ENCODE measurements around the gene FBN2.

FBN2 gene

DNA sequence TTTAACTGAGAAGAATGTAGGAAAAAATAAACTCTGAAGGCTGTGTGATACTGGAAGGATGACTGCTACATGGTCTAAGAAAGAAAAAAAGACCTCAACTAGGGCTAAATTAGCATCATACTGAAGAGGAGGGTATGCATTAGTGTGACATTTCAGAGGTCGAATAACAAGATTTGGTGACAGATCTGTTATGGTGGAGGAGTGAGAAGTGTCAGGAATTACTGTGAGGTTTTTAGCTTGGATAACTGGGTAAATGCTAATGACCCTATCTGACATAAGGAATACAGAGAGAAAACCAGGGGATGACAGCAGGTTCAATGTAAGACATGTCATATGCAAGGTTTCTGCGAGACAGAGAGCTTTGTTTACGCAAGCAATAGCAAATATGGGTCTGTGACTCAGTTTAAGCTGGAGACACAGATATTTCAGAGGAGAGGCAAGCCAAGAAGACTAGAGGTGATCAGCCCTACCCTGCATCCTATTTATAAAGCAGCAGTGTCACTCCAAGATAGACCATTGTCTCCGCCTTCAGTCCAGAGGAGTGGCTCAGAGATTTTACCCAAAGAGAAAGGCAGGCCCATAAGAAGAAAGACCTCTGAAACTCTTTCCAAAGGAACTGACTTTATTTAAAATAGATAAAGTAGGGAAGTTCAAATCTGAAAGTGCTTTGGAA, 44.3 kb downstream of the FBN2 start:
- Histone ChIP-seq H3K9ac (ENCODE audit: low read length) (no peak overlapping the region), H3K36me3 (ENCODE audit: control insufficient read depth, insufficient read depth, low read length) (no peaks in the 10 kb centered on the region), H3K4me1 (ENCODE audit: control insufficient read depth, insufficient read depth, low read length) (no peaks in the 10 kb centered on the region), H3K9me3 (ENCODE audit: control insufficient read depth, low read length) (no peaks in the 10 kb centered on the region), H3K4me3 (ENCODE audit: low read length) (no peak overlapping the region), H3K27me3 (ENCODE audit: control insufficient read depth, insufficient read depth, low read length) (no peaks in the 10 kb centered on the region)

DNA sequence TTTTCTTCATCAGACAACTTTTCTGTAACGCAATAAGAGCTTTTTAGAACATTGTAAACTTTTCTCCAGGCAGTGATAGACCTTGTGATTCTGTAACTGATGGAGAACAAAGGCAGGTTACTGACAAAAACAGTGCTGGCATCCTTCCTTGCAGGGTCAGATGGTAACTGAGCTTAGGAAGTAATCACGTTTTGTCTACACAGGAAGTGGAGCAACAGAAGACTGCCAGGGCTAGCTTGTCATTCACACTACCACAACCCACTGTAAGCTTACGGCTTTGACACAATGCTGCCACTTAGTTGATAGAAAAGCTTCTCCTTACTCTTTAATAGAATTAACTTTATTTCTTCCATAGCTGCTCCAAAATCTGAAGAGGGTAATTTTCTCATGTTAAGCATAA, 46.8 kb downstream of the FBN2 start:
- Histone ChIP-seq H3K4me3 (ENCODE audit: low read length) (no peak overlapping the region), H3K27me3 (ENCODE audit: control insufficient read depth, insufficient read depth, low read length) (no peaks in the 10 kb centered on the region), H3K36me3 (ENCODE audit: control insufficient read depth, insufficient read depth, low read length) (no peaks in the 10 kb centered on the region), H3K9me3 (ENCODE audit: control insufficient read depth, low read length) (no peaks in the 10 kb centered on the region), H3K4me1 (ENCODE audit: control insufficient read depth, insufficient read depth, low read length) (no peaks in the 10 kb centered on the region), H3K9ac (ENCODE audit: low read length) (no peak overlapping the region)

DNA sequence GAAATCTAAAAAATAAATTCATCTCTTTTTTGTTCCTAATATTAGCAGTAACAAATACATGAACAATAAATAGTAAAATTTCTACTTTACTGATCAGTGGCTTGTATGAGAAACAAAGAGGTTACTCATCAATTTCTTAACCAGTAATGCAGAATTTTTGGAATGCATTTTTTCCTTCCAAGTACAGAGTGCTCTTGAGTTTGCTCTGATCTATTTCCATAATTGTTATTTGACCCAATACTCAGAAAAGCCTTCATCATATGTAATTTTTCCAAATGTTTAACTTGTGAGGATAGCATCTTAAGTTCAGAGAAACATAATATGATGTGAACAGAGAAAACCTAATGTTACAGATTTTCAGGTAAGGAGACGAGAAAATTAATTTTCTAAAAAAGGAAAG, 47.3 kb downstream of the FBN2 start:
- Histone ChIP-seq H3K4me1 (ENCODE audit: control insufficient read depth, insufficient read depth, low read length) (no peaks in the 10 kb centered on the region), H3K27me3 (ENCODE audit: control insufficient read depth, insufficient read depth, low read length) (no peaks in the 10 kb centered on the region), H3K4me3 (ENCODE audit: low read length) (no peak overlapping the region), H3K36me3 (ENCODE audit: control insufficient read depth, insufficient read depth, low read length) (no peaks in the 10 kb centered on the region), H3K9me3 (ENCODE audit: control insufficient read depth, low read length) (no peaks in the 10 kb centered on the region), H3K9ac (ENCODE audit: low read length) (no peak overlapping the region)

DNA sequence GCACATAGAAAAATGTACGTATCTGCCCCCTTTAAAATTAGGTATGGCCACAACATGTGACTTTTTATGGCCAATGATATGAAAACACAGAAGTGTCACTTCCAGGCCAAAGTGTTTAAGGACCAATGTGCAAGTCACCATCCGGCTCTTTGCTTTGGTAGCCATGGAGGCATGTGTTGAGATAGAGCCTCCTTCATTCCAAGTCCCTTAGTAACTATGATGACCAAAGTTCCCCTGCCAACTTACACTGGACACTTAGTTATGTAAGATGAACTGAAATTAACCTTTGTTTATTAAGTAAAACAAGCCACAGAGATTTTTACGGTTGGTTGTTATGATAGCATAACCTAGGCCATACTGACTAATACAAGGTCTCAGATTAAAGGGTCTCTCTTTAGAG, 51.0 kb downstream of the FBN2 start:
- Histone ChIP-seq H3K9ac (ENCODE audit: low read length) (no peak overlapping the region), H3K9me3 (ENCODE audit: control insufficient read depth, low read length) (no peaks in the 10 kb centered on the region), H3K36me3 (ENCODE audit: control insufficient read depth, insufficient read depth, low read length) (no peaks in the 10 kb centered on the region), H3K27me3 (ENCODE audit: control insufficient read depth, insufficient read depth, low read length) (no peaks in the 10 kb centered on the region), H3K4me1 (ENCODE audit: control insufficient read depth, insufficient read depth, low read length) (no peaks in the 10 kb centered on the region), H3K4me3 (ENCODE audit: low read length) (no peak overlapping the region)

- H3K4me3 ChIP-seq (ENCODE audit: low read length), result no peak overlapping the region
- no peaks in the 10 kb centered on the region for H3K4me1 ChIP-seq (ENCODE audit: control insufficient read depth, insufficient read depth, low read length)
- no peaks in the 10 kb centered on the region for H3K36me3 ChIP-seq (ENCODE audit: control insufficient read depth, insufficient read depth, low read length)
- H3K27me3 ChIP-seq (ENCODE audit: control insufficient read depth, insufficient read depth, low read length), result no peaks in the 10 kb centered on the region
- H3K9ac ChIP-seq (ENCODE audit: low read length), result no peak overlapping the region
- H3K9me3 ChIP-seq (ENCODE audit: control insufficient read depth, low read length), result no peaks in the 10 kb centered on the region
Observed at GRCh38 chr5:128483738-128484137, 54.3 kb downstream of the FBN2 start.

- Histone ChIP-seq H3K9me3 (ENCODE audit: control insufficient read depth, low read length) (no peaks in the 10 kb centered on the region), H3K4me3 (ENCODE audit: low read length) (no peak overlapping the region), H3K9ac (ENCODE audit: low read length) (no peak overlapping the region), H3K36me3 (ENCODE audit: control insufficient read depth, insufficient read depth, low read length) (no peaks in the 10 kb centered on the region), H3K27me3 (ENCODE audit: control insufficient read depth, insufficient read depth, low read length) (no peaks in the 10 kb centered on the region), H3K4me1 (ENCODE audit: control insufficient read depth, insufficient read depth, low read length) (no peaks in the 10 kb centered on the region)
Observed at GRCh38 chr5:128480906-128481633, 57.0 kb downstream of the FBN2 start.

DNA sequence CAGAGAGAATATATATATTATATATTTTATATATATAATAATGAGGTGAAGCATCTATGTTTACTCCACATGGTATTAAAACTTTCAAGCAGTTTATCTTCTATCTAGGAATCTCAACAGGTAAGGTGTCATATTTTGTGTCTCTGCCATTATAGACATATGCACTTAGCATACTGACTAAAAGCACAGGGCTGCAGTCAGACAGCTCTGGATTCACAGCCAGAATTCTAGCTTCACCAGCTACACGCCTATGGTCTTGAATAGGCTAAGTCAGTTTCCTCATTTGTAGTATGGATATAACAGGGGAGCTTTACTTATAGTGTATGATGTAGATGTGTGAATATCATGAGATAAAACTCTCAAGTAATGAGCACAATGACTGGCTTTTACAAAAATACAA, 57.9 kb downstream of the FBN2 start:
- H3K9ac ChIP-seq (ENCODE audit: low read length), result no peak overlapping the region
- H3K4me1 ChIP-seq (ENCODE audit: control insufficient read depth, insufficient read depth, low read length), result no peaks in the 10 kb centered on the region
- H3K9me3 ChIP-seq (ENCODE audit: control insufficient read depth, low read length), result no peaks in the 10 kb centered on the region
- no peak overlapping the region for H3K4me3 ChIP-seq (ENCODE audit: low read length)
- no peaks in the 10 kb centered on the region for H3K27me3 ChIP-seq (ENCODE audit: control insufficient read depth, insufficient read depth, low read length)
- no peaks in the 10 kb centered on the region for H3K36me3 ChIP-seq (ENCODE audit: control insufficient read depth, insufficient read depth, low read length)

DNA sequence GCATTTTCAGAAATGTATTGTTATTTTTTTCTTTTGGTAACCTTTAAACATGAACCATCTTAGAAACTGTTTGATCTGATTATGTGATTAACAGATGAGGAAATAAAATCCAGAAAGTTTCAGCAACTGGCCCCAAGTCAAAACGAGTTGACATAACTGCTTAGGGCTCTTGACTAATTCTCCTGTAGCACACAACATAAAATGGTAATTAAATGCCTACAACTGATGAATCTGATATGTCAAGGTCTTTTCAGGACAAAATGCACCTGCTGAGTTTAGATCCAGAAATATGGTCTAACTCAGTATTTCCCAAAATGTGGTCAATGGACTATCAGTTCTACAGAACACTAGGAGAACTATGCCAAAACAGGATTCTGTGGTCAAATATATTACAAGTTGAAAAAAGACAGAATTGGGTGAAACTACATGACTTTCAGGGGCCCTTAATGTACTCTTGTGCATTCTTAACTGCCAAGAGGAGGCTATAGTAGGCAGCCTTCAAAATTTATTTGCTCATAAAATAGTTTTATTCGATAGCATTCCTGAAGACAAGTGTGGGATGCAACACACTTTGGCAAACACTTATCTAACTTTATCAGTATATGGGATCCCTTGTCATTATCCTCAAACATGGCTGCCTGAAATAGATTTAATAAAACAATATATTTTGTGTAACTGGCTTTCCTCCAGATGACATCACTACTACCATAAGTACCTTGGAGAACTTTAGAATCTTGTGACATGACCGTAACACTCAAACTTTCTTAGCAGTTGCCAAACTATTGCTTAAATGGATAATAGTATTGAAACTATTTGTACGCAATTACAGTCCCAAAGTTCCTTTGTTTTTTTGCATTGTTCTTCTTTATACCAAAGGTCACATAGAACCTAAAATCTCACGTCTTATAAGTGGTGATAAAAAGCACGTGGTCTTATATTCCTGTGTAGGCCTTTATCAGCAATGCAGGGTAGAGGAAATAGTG, 59.4 kb downstream of the FBN2 start:
- H3K4me3 ChIP-seq (ENCODE audit: low read length), result no peak overlapping the region
- H3K27me3 ChIP-seq (ENCODE audit: control insufficient read depth, insufficient read depth, low read length), result no peaks in the 10 kb centered on the region
- H3K9me3 ChIP-seq (ENCODE audit: control insufficient read depth, low read length), result no peaks in the 10 kb centered on the region
- no peaks in the 10 kb centered on the region for H3K4me1 ChIP-seq (ENCODE audit: control insufficient read depth, insufficient read depth, low read length)
- H3K36me3 ChIP-seq (ENCODE audit: control insufficient read depth, insufficient read depth, low read length), result no peaks in the 10 kb centered on the region
- H3K9ac ChIP-seq (ENCODE audit: low read length), result no peak overlapping the region

GRCh38 chr5:128477944-128478343, 60.1 kb downstream of the FBN2 start:
- no peak overlapping the region for H3K9ac ChIP-seq (ENCODE audit: low read length)

DNA sequence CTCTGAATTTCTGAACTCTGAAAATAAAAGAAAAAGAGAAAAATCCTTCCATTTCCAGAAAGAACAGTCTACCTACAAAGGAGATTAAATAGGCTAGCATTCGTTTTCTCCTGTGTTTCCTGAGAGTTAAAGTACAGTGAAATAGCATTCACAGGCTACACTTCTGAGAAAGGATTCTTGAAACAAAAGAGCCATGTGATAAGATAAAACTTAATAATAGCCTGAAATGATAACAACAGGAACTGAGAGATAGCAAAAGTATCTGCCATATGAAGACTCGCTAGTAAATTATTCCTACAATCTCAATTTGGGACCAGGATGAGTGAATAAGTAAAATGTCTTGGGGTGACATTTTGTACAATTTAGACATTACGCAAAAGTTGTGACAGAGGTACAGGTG, 62.4 kb downstream of the FBN2 start:
- Histone ChIP-seq H3K9me3 (ENCODE audit: control insufficient read depth, low read length) (no peaks in the 10 kb centered on the region), H3K4me3 (ENCODE audit: low read length) (no peak overlapping the region), H3K9ac (ENCODE audit: low read length) (no peak overlapping the region), H3K4me1 (ENCODE audit: control insufficient read depth, insufficient read depth, low read length) (no peaks in the 10 kb centered on the region), H3K27me3 (ENCODE audit: control insufficient read depth, insufficient read depth, low read length) (no peaks in the 10 kb centered on the region), H3K36me3 (ENCODE audit: control insufficient read depth, insufficient read depth, low read length) (no peaks in the 10 kb centered on the region)

More at GRCh38 chr5:128477944-128478343, 60.1 kb downstream of the FBN2 start:
- Histone ChIP-seq H3K36me3 (ENCODE audit: control insufficient read depth, insufficient read depth, low read length) (no peaks in the 10 kb centered on the region), H3K4me1 (ENCODE audit: control insufficient read depth, insufficient read depth, low read length) (no peaks in the 10 kb centered on the region), H3K27me3 (ENCODE audit: control insufficient read depth, insufficient read depth, low read length) (no peaks in the 10 kb centered on the region), H3K9me3 (ENCODE audit: control insufficient read depth, low read length) (no peaks in the 10 kb centered on the region), H3K4me3 (ENCODE audit: low read length) (no peak overlapping the region)

DNA sequence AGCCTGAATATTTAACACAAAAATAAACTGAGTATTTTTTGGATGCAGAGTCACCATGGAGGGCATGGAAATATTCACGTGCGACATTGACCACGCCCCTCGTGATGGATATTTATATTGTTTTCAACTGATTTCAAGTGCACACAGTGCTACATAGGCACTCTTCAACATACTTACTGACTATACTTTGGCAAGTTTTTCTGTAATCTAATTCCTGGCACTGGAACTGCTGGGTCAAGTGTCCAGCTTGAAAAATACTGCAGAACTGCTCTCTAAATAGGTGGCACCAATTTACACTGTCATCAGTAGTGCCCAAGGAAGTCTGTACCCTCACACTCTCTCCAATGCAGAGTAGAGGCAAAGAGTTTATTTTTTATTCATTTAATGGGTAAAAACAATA, 65.1 kb downstream of the FBN2 start:
- Histone ChIP-seq H3K4me1 (ENCODE audit: control insufficient read depth, insufficient read depth, low read length) (no peaks in the 10 kb centered on the region), H3K9me3 (ENCODE audit: control insufficient read depth, low read length) (no peaks in the 10 kb centered on the region), H3K9ac (ENCODE audit: low read length) (no peak overlapping the region), H3K4me3 (ENCODE audit: low read length) (no peak overlapping the region), H3K27me3 (ENCODE audit: control insufficient read depth, insufficient read depth, low read length) (no peaks in the 10 kb centered on the region), H3K36me3 (ENCODE audit: control insufficient read depth, insufficient read depth, low read length) (no peaks in the 10 kb centered on the region)

GRCh38 chr5:128472036-128472435, 66.0 kb downstream of the FBN2 start:
- no peaks in the 10 kb centered on the region for H3K27me3 ChIP-seq (ENCODE audit: control insufficient read depth, insufficient read depth, low read length)
- no peak overlapping the region for H3K9ac ChIP-seq (ENCODE audit: low read length)
- no peaks in the 10 kb centered on the region for H3K36me3 ChIP-seq (ENCODE audit: control insufficient read depth, insufficient read depth, low read length)
- H3K4me1 ChIP-seq (ENCODE audit: control insufficient read depth, insufficient read depth, low read length), result no peaks in the 10 kb centered on the region
- H3K4me3 ChIP-seq (ENCODE audit: low read length), result no peak overlapping the region
- H3K9me3 ChIP-seq (ENCODE audit: control insufficient read depth, low read length), result no peaks in the 10 kb centered on the region

All from mucosa of stomach (tissue), 1 donor.